ENCODE results near the gene FANCE. TPM values are rescaled to one million over a fixed set of nuclear protein-coding genes. Genes with fewer than 3 reads are reported as not detected.

FANCE gene
- total RNA-seq, 1 experiment from 2014 or later, result 13.3 TPM

- Mint-ChIP-seq H3K4me1 (ENCODE audit: insufficient read depth, unreplicated experiment) (peaks cover 12% of the 10 kb centered on the region), H3K36me3 (ENCODE audit: insufficient read depth, unreplicated experiment) (peaks cover 14% of the 10 kb centered on the region), H3K27me3 (ENCODE audit: insufficient read depth, unreplicated experiment) (no peaks in the 10 kb centered on the region), H3K4me3 (ENCODE audit: unreplicated experiment) (no peak overlapping the region), H3K9me3 (ENCODE audit: unreplicated experiment) (no peaks in the 10 kb centered on the region), H3K27ac (ENCODE audit: low read depth, unreplicated experiment) (no peak overlapping the region)
- BruUV-seq (replicated peaks), result no TSS peak
- intact Hi-C loops (cut with micrococcal nuclease), result no loop called here
- ChIA-PET CTCF (interaction anchor here (0.9 to 2.3 kb wide), 6 partner anchors 14 to 256 kb away, joined by 3 to 7 read pairs (median 4); partner anchors contain the start of genes ARMC12 and RPL10A), POLR2A (interaction anchor here (1.0 to 3.5 kb wide), 4 partner anchors 9 to 27 kb away, joined by 3 to 23 read pairs (median 4); partner anchors contain the start of gene RPL10A)
- no peak for TF ChIP-seq CTCF (IDR thresholded peaks at IDR 0.05; ENCODE audit: unreplicated experiment)
- no peak for DNase-seq (ENCODE audit: unreplicated experiment)
Measured at GRCh38 chr6:35481226-35481625, 29.1 kb downstream of the FANCE start.

- intact Hi-C loops (cut with micrococcal nuclease), result no loop called here
- no peak for TF ChIP-seq CTCF (IDR thresholded peaks at IDR 0.05; ENCODE audit: unreplicated experiment)
- Mint-ChIP-seq H3K4me1 (ENCODE audit: insufficient read depth, unreplicated experiment) (peaks cover 24% of the 10 kb centered on the region), H3K36me3 (ENCODE audit: insufficient read depth, unreplicated experiment) (peaks cover 6% of the 10 kb centered on the region), H3K27ac (ENCODE audit: low read depth, unreplicated experiment) (no peak overlapping the region), H3K9me3 (ENCODE audit: unreplicated experiment) (no peaks in the 10 kb centered on the region), H3K27me3 (ENCODE audit: insufficient read depth, unreplicated experiment) (no peaks in the 10 kb centered on the region), H3K4me3 (ENCODE audit: unreplicated experiment) (no peak overlapping the region)
- ChIA-PET POLR2A (interaction anchor here (1.2 to 3.5 kb wide), 3 partner anchors 11 to 28 kb away, joined by 3 to 23 read pairs (median 11); no protein-coding TSS in a partner anchor), CTCF (interaction anchor here (0.7 kb wide), 1 partner anchor 11 kb away, joined by 3 read pairs; no protein-coding TSS in a partner anchor)
- DNase-seq (ENCODE audit: unreplicated experiment), result no peak
- no TSS peak for BruUV-seq (replicated peaks)
Measured at GRCh38 chr6:35483062-35483461, 30.9 kb downstream of the FANCE start.

GRCh38 chr6:35483490-35483889 lies 31.4 kb downstream of the FANCE start:
- intact Hi-C loops (cut with micrococcal nuclease), result no loop called here
- POLR2A ChIA-PET, result interaction anchor here (0.6 to 3.5 kb wide), 4 partner anchors 11 to 29 kb away, joined by 3 to 23 read pairs (median 8); no protein-coding TSS in a partner anchor
- no peak overlapping the region for H3K27ac Mint-ChIP-seq (ENCODE audit: low read depth, unreplicated experiment)
- TF ChIP-seq CTCF (IDR thresholded peaks at IDR 0.05; ENCODE audit: unreplicated experiment), result no peak
- BruUV-seq (replicated peaks), result no TSS peak
- no peaks in the 10 kb centered on the region for H3K9me3 Mint-ChIP-seq (ENCODE audit: unreplicated experiment)
- no peak overlapping the region for H3K4me3 Mint-ChIP-seq (ENCODE audit: unreplicated experiment)
- CTCF ChIA-PET, result no interaction called here
- H3K36me3 Mint-ChIP-seq (ENCODE audit: insufficient read depth, unreplicated experiment), result peaks cover 6% of the 10 kb centered on the region
- DNase-seq (ENCODE audit: unreplicated experiment), result no peak
- H3K27me3 Mint-ChIP-seq (ENCODE audit: insufficient read depth, unreplicated experiment), result no peaks in the 10 kb centered on the region
- peaks cover 29% of the 10 kb centered on the region for H3K4me1 Mint-ChIP-seq (ENCODE audit: insufficient read depth, unreplicated experiment)

GRCh38 chr6:35483893-35484645 lies 31.9 kb downstream of the FANCE start:
- ChIA-PET CTCF (no interaction called here), POLR2A (interaction anchor here (0.6 to 3.5 kb wide), 4 partner anchors 12 to 29 kb away, joined by 3 to 23 read pairs (median 8); no protein-coding TSS in a partner anchor)
- Mint-ChIP-seq H3K27ac (ENCODE audit: low read depth, unreplicated experiment) (no peak overlapping the region), H3K36me3 (ENCODE audit: insufficient read depth, unreplicated experiment) (peaks cover 6% of the 10 kb centered on the region), H3K9me3 (ENCODE audit: unreplicated experiment) (no peaks in the 10 kb centered on the region), H3K4me3 (ENCODE audit: unreplicated experiment) (no peak overlapping the region), H3K4me1 (ENCODE audit: insufficient read depth, unreplicated experiment) (peaks cover 30% of the 10 kb centered on the region), H3K27me3 (ENCODE audit: insufficient read depth, unreplicated experiment) (no peaks in the 10 kb centered on the region)
- DNase-seq (ENCODE audit: unreplicated experiment), result no peak
- BruUV-seq (replicated peaks), result no TSS peak
- intact Hi-C loops (cut with micrococcal nuclease), result loop anchor here (2.0 kb wide), 1 partner anchor 13 kb away; no protein-coding TSS in a partner anchor
- no peak for TF ChIP-seq CTCF (IDR thresholded peaks at IDR 0.05; ENCODE audit: unreplicated experiment)
